ENCODE results near the gene LHFPL4. TPM values are rescaled to one million over a fixed set of nuclear protein-coding genes. Genes with fewer than 3 reads are reported as not detected.

The LHFPL4 gene
- total and polyA plus RNA-seq, 4 donors = 0.08 TPM; not detected in 3

- H3K4me3 ChIP-seq (ENCODE audit: low read depth in 1 of 3, low read length in 3 of 3) = no peak overlapping the region
- peaks cover 14 to 85% (median 68%) of the 10 kb centered on the region in 4 donors for H3K36me3 ChIP-seq (ENCODE audit: control insufficient read depth in 4 of 4, insufficient read depth in 3 of 4, low read depth in 1 of 4, low read length in 3 of 4)
- H3K4me1 ChIP-seq (ENCODE audit: control insufficient read depth in 4 of 4, insufficient read depth in 4 of 4, low read length in 3 of 4) = peaks cover 0 to 3% (median 0%) of the 10 kb centered on the region in 4 donors
- no peaks in the 10 kb centered on the region for H3K27me3 ChIP-seq (ENCODE audit: control insufficient read depth in 4 of 4, insufficient read depth in 4 of 4, low read length in 3 of 4)
- no peak for DNase-seq (ENCODE audit: low spot score)
- WGBS = 98% methylated on average over 1 of the region's 1 CpG
- TF ChIP-seq SP1 (IDR thresholded peaks at IDR 0.05) = no peak
- TF ChIP-seq GABPA (IDR thresholded peaks at IDR 0.05 in 1 of 2, conservative IDR thresholded peaks at IDR 0.05 in 1 of 2) = no peak
- TF ChIP-seq HNF4G (IDR thresholded peaks at IDR 0.05) = no peak
- no peak for TF ChIP-seq FOXA1 (IDR thresholded peaks at IDR 0.05)
- TF ChIP-seq ATF3 (IDR thresholded peaks at IDR 0.05) = no peak
- TF ChIP-seq HNF4A (conservative IDR thresholded peaks at IDR 0.05) = no peak
- no peak overlapping the region for H3K27ac ChIP-seq (ENCODE audit: low read depth in 1 of 2, low read length in 2 of 2)
- H3K9ac ChIP-seq (ENCODE audit: low read depth in 1 of 2, low read length in 2 of 2) = no peak overlapping the region
- H3K9me3 ChIP-seq (ENCODE audit: control insufficient read depth in 4 of 4, low read length in 3 of 4) = no peaks in the 10 kb centered on the region
Observed at GRCh38 chr3:9448643-9449042, 105.0 kb downstream of the LHFPL4 start.

Other genes starting within 250 kb of the LHFPL4 start
- 10 to 100 TPM; 21.9 to 24.5 TPM for gene THUMPD3, start 190.8 kb downstream of the LHFPL4 start, total RNA-seq
- gene THUMPD3, start 190.8 kb downstream of the LHFPL4 start, polyA plus RNA-seq = 10 to 100 TPM; 20.1 to 21.4 TPM
- gene SETD5, start 156.2 kb downstream of the LHFPL4 start, total RNA-seq = 10 to 100 TPM; 20.6 to 76.6 TPM
- 10 to 100 TPM; 17.9 to 28.0 TPM for gene SETD5, start 156.2 kb downstream of the LHFPL4 start, polyA plus RNA-seq
- gene MTMR14, start 95.7 kb upstream of the LHFPL4 start, total RNA-seq = 10 to 100 TPM; 21.9 to 25.8 TPM
- 10 to 100 TPM; 14.4 to 14.7 TPM for gene MTMR14, start 95.7 kb upstream of the LHFPL4 start, polyA plus RNA-seq
- not detected for gene CPNE9, start 150.0 kb upstream of the LHFPL4 start, total RNA-seq
- not detected for gene CPNE9, start 150.0 kb upstream of the LHFPL4 start, polyA plus RNA-seq
- 10 to 100 TPM in 1 of 2 donors, 1 to 10 TPM in 1; 9.4 to 11.2 TPM for gene BRPF1, start 177.9 kb upstream of the LHFPL4 start, total RNA-seq
- 1 to 10 TPM; 2.0 to 3.5 TPM for gene BRPF1, start 177.9 kb upstream of the LHFPL4 start, polyA plus RNA-seq
- gene OGG1, start 196.1 kb upstream of the LHFPL4 start, total RNA-seq = 10 to 100 TPM in 1 of 2 donors, 1 to 10 TPM in 1; 9.1 to 19.8 TPM
- 10 to 100 TPM in 1 of 2 donors, 1 to 10 TPM in 1; 8.9 to 10.8 TPM for gene OGG1, start 196.1 kb upstream of the LHFPL4 start, polyA plus RNA-seq
- gene CAMK1, start 216.1 kb upstream of the LHFPL4 start, total RNA-seq = 10 to 100 TPM; 13.8 to 17.3 TPM
- 10 to 100 TPM; 16.0 to 20.1 TPM for gene CAMK1, start 216.1 kb upstream of the LHFPL4 start, polyA plus RNA-seq
- 10 to 100 TPM; 20.7 to 22.3 TPM for gene TADA3, start 238.7 kb upstream of the LHFPL4 start, total RNA-seq
- 10 to 100 TPM; 16.2 to 27.8 TPM for gene TADA3, start 238.7 kb upstream of the LHFPL4 start, polyA plus RNA-seq
- 10 to 100 TPM; 53.3 to 53.6 TPM for gene ARPC4, start 239.3 kb upstream of the LHFPL4 start, total RNA-seq
- gene ARPC4, start 239.3 kb upstream of the LHFPL4 start, polyA plus RNA-seq = 10 to 100 TPM; 22.1 to 51.8 TPM

All from liver (tissue), 9 donors.